NCI-H1930 (cell line): ENCODE measurements around the gene CADPS2.

ENCODE experiments used
- DNase-seq, 2 experiments: peaks; one replicate each; lab custom pipeline; 2025; lab: John Stamatoyannopoulos, UW

CADPS2 gene

GRCh38 chr7:122528879-122529481 lies 357.3 kb downstream of the CADPS2 start:
- DNase-seq: peak in 1 of 2 experiments; percentile 21

GRCh38 chr7:122525355-122525754 lies 360.9 kb downstream of the CADPS2 start:
- DNase-seq: no peak

DNA sequence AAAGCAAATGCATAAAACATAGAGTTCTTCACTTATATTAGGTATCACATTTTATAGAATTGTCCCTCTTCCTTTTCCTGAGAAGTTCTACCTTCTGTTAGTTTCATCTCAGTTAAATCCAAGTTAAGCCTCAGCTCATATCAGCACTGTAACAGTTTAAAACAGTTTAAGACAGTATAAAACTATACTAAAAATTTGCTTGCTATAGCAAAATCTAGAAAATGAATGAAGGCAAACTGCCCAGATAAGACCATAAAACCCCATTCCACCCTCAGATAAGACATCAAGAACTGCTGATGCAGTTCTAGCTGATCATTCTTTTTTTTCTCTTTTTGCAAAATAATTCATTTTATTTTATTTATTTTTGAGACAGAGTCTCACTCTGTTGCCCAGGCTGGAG lies 364.5 kb downstream of the CADPS2 start:
- DNase-seq: no peak

- peak in 1 of 2 experiments; percentile 33 for DNase-seq
These were observed 365.2 kb downstream of the CADPS2 start for GRCh38 chr7:122520971-122521555.

DNA sequence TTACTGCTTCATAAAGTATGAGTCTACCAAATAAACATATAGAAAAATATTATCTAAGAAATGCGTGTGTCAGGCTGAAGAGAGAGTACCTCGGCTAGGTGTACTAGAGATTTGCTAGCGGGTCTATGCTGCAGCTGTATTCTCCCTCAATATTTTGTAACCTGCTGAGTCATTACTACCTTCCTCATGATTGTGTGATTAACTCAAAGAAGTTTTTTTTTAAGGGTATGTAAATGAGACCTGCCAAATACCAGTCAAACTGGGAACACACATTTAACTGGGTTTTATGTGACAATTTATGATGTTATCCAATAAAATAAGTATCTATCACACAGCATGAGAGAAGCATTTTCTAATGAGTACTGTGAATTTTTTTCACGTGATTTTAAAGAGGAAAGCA lies 367.8 kb downstream of the CADPS2 start:
- no peak for DNase-seq

DNA sequence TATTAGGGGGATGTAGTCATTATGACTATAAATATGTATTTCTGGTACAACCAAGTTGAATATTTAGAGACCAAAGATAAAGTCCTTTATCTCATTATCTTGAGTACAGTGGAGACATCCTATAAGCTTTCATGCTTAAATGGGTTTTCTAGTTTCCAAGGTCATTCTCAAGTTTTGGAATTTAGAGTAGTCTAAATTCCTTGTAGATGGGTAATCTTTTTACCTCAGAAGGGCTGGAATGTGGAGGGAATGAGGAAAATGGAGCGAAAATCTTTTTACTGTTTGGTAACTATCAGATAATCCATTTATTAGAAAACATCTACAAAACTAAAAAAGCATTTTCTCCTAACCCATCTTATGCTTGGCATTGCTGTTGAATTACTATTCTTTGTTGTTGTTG lies 368.7 kb downstream of the CADPS2 start:
- DNase-seq: no peak

DNA sequence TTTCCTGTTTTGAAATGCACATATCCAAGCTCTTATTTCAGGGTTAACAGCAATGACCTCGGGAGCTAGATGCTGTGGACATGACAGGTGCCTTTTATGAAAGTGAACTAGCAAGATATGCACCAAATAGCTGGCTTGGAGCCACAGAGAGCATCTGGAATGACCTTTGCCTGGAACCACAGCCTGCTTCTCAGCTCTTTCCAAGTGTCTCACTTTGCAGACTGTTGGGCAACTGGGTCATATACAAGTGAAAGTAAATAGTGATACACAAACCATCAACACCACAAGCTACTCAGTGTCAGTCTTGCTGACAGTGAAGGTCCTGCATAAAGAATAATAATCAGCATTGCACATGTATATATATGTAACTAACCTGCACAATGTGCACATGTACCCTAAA lies 370.9 kb downstream of the CADPS2 start:
- DNase-seq: no peak

DNA sequence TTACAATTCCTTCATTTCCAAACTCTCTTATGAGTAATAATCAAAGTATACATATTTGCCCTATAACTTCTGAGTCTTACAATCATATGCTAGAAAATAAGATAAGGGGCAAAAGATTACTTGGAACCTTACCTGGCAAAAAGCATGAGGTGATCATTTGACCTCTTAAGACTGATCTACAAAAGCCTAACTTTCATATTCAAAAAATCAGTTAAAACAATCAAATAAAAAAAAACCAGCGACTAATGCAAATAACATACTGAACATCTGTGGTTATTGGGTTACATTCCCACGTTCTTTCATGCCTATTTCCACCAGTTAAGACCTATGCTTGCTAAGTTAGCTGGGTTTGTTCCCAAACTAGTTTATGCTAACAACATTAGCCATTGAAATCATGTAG lies 375.0 kb downstream of the CADPS2 start:
- no peak for DNase-seq

GRCh38 chr7:122507591-122507990 lies 378.7 kb downstream of the CADPS2 start:
- no peak for DNase-seq

GRCh38 chr7:122492007-122492406 lies 394.3 kb downstream of the CADPS2 start:
- no peak for DNase-seq

DNA sequence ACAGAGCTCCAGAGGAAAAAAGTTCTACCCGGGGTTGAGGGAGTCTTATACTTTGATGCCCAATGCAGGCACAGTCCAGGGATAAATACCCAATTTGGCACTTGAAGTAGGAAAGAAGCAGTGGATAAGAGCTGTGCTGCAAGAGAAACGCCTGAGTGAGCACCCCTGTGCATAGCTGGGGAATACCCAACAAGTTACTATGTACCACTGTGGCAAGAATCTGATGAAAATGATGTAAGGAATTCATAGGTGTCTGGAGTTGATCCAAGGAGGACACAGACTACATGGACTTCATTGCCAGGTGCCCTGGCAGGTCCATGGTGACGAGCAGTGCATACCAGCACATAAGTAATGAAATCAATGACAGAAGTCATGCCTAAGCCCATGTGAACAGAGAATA lies 398.0 kb downstream of the CADPS2 start:
- DNase-seq: no peak

GRCh38 chr7:122487131-122487530 lies 399.1 kb downstream of the CADPS2 start:
- DNase-seq: no peak

DNA sequence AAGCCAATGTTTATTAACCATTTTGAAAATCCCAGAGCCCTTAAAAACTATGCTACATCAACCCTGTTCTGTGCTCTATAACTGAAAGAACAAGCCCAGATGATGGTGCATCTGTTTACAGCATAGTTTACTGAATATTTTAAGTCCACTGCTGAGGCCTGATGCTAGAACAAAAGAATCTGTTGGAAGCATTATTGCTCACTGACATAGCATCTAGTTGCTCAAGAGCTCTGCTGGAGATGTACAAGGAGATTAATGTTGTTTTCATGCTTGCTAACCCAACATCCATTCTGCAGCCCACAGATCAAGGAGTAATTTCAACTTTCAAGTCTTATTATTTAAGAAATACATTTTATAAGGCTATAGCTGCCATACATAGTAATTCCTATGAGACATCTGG lies 400.4 kb downstream of the CADPS2 start:
- no peak for DNase-seq

DNA sequence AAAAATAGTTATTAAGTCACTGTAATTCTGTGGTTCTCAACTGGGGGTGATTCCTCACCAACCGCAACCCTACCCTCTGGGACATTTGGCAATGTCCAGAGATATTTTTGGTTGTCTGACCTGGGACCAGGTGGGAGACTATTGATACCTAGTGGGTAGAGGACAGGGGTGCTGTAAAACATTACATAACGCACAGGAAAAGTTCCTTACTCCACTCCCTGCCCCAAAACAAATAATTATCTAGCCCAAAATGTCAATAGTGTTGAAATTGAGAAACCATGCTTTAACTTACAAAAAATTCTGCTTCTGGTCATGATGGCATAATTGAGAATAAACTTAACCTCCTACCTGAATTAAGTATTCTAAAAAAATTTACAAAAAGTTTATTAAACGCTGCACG lies 404.0 kb downstream of the CADPS2 start:
- DNase-seq: no peak

DNA sequence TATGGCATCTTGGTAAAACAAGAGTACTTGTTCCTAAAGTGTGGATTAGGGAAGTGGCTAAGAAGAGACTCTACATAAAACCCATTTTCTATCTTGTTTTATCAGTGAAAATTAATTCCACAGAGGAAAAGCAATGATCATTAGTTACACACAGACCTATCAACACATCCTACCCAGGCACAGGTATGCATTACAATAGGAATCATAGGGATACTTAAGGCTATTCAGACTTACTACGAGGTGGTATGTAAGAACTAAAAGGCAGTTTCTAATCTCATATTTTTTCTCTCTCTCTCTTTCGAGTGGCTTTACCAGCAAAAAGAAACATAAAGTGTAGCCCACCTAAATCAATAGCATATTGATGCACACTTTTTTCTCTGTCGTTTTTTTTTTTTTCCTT lies 415.4 kb downstream of the CADPS2 start:
- DNase-seq: no peak

GRCh38 chr7:122468945-122469344 lies 417.3 kb downstream of the CADPS2 start:
- DNase-seq: no peak

DNA sequence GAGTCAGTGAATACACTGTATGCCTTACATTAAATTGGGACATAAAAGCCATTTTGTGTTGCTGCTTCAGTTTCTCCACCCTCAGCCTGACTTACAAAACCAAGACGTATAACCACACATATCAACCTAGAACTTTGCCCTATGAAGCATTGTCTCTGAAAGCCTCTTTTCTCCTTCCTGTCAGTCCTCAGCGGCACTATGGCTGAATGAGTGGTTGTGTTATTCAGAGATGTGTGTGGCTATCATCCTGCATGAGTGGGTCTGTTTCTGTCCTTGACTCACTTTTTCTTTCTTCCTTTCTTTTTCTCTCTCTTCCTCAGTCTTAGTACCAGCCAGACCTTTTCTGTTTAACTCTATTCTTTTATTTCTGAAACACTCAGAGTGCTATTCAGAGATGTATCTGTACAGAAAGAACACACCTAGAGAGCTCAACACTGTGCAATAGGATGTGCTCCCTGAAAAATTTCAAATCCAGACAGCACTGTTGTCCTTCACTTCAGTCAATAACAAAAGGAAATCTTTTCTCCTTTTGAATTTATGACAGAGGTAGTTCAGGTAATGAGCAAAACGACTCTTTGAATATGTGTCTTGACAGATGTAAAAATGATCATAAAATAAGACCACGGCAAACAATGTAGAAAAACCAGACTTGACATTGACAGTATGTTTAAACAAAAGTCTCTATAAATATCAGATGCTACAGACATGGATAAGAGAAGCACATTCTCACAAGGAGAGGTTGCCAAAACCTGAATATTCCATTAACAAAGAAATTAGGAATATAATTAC lies 418.4 kb downstream of the CADPS2 start:
- DNase-seq: no peak

GRCh38 chr7:122465296-122465695 lies 421.0 kb downstream of the CADPS2 start:
- no peak for DNase-seq

GRCh38 chr7:122463631-122464030 lies 422.6 kb downstream of the CADPS2 start:
- DNase-seq: no peak

DNA sequence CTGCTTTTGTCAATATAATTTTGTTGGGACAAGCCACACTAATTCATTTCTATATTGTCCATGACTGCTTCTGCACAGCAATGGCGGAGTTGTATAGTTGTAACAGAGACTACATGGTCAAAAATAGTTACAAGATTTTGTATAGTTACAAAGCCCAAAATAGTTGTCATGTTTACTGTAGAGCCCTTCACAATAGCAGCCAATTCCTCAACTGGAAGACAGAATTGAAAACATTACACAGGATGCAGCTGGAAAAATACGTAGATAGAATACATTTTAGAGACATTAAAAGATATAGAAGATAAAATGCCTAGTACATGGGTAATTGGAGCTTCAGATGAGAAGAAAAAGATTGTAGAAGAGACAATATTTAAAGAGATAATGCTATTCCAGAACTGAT lies 425.3 kb downstream of the CADPS2 start:
- peak; percentile 42 to 63 for DNase-seq

DNA sequence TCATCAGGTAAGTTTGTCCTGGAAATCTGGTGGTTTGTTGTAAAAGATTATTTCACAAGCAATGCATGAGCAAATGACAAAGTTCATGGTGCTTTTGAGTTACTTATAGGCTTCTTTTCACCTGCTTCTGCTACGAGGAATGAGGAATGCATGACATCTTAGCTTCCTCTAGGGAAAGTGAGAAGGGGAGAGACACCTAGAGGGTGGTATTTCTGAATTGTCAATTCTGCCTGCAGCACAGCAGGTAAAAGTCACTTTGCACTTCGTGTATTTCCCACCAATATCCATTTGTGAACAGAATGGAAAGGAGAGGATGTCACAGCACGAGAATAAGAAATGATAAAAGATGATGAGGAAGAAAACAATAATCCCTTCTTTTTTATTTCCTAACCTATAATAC lies 428.3 kb downstream of the CADPS2 start:
- DNase-seq: no peak

GRCh38 chr7:122457325-122457724 lies 428.9 kb downstream of the CADPS2 start:
- DNase-seq: no peak

- no peak for DNase-seq
These were observed 431.3 kb downstream of the CADPS2 start for GRCh38 chr7:122454776-122455507.
